GM18526 (cell line): ENCODE data around the gene TDO2.

Experiments
- POLR2A ChIP-seq: IDR thresholded peaks from 3 replicates; pipeline ENCODE4 v1.6.1; 2011; ENCODE audit not compliant: insufficient read length; ENCODE audit errors: extremely low read depth

TDO2 gene

DNA sequence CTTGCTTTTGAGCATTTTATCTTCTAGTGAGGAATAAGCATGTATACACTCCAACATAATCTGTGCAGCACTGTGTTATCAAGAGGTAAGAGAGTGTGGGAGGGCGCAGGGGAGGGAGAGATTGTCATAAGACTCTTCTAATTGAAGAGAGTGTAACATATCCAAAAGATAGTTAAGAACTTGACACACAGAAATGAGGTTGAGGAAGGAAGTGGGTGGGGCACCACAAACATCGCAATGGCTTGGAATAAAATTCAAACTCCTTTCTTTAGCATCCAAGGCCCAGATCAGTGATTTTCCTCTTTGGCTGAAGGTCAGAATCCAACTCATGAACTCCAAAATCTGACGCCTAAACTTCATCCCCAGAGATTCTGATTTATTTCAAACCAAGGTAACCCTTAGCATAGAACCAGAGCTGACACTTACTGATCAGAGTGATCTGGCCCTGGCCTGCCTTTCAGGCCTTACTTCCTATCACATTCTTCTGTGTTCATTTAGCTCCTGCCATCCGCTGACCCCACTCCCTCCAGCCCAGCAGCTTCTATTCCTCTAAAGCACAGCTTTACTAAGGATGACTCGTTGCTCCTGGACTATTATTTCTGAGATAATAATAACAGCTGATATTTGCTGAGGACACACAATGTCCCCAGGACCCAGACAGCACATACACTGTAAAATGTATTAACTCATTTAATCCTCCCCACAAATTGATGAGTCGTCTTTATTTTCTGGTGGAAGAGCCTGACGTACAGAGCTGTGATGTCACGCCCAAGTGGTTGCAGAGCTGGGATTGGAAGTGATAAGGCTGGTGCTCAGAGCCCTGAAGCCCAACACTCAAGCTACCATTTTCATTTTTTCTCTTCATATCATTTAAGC is 60.8 kb downstream of the TDO2 start:
- TF ChIP-seq POLR2A, result no peak

DNA sequence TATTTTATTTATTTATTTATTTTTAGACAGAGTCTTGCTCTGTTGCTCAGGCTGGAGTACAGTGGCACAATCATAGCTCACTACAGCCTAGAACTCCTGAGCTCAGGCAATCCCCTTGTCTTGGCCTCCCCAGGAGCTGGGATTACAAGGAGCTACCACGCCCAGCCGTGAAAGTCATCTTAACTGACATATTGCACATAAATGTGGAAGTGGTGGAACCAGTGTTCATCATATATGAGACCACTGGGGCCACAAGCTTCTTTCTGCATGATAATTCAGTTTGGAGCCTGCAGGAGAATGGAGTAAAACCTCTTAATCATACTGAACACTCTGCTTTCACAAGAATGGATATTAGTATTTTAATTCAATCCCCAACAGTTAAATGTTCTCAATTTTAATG is 62.7 kb downstream of the TDO2 start:
- no peak for TF ChIP-seq POLR2A

DNA sequence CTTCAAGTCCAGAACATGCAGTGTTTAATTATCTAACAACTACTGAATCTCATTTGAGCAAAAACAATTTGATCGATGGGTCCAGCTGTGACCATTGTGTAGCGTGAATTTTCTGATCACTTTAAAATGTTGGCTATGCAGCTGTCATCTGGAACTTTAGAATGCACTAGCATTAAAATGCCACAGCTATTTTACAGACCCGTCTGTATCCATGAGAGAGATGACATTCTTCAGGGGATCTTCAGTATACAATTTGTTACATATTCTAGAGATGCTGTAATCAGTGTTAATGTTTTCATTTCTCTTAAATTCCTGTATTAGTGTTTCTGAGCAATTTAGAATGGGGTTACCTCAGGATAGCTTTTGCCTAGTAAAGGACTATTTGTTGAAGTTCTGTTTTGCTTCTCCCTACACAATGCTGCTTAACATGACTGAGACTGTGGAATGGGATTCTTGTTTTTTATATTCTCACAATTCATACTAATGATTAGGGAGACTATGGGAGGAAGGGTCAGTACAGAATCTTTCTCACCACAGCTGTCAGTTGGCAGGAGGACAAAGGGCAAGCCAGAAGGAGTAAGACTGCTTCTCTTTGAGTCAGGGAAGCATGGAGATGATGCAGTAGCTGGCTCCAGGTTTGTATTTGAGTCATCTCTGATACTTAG is 63.4 kb downstream of the TDO2 start:
- TF ChIP-seq POLR2A, result no peak
